Activated CD8-positive, alpha-beta memory T cell treated with anti-CD3 and anti-CD28 coated beads for 4 hours (primary cell): ENCODE results near the gene SPAG6.
A peak's percentile ranks its signal among the peaks of the same experiment; 100 is the strongest.
"Not testable (repeated sequence)": the region's sequence is repeated elsewhere in the genome, so short reads cannot be mapped to it uniquely, and the experiment has no call there.

Source experiments
- DNase-seq, 2 donors: peaks; one replicate each; pipeline ENCODE4 v3.0.0-alpha.2; 2020; ENCODE audit warnings: low read depth in 2 of 2

Gene SPAG6

GRCh38 chr10:22372298-22372697, 27.0 kb downstream of the SPAG6 start:
- DNase-seq: no peak

- DNase-seq: no peak
These were observed 27.6 kb downstream of the SPAG6 start for GRCh38 chr10:22372917-22373316.

GRCh38 chr10:22374489-22375126, 29.3 kb downstream of the SPAG6 start:
- DNase-seq: no peak

- peak; percentile 12 to 30 for DNase-seq
These were observed 33.8 kb downstream of the SPAG6 start for GRCh38 chr10:22379059-22379458.

GRCh38 chr10:22381262-22381661, 36.0 kb downstream of the SPAG6 start:
- no peak for DNase-seq

- DNase-seq: no peak
These were observed 41.2 kb downstream of the SPAG6 start for GRCh38 chr10:22386503-22386902.

GRCh38 chr10:22389856-22390589, 44.7 kb downstream of the SPAG6 start:
- no peak for DNase-seq

- no peak for DNase-seq
These were observed 46.3 kb downstream of the SPAG6 start for GRCh38 chr10:22391600-22391999.

- DNase-seq: not testable (repeated sequence)
These were observed 50.9 kb downstream of the SPAG6 start for GRCh38 chr10:22396195-22396594.

- not testable (repeated sequence) for DNase-seq
These were observed 61.6 kb downstream of the SPAG6 start for GRCh38 chr10:22406916-22407315.

GRCh38 chr10:22410394-22410793, 65.1 kb downstream of the SPAG6 start:
- no peak for DNase-seq

GRCh38 chr10:22410846-22411245, 65.5 kb downstream of the SPAG6 start:
- no peak for DNase-seq

GRCh38 chr10:22414146-22414545, 68.8 kb downstream of the SPAG6 start:
- no peak for DNase-seq

GRCh38 chr10:22415072-22415471, 69.8 kb downstream of the SPAG6 start:
- DNase-seq: no peak

- no peak for DNase-seq
These were observed 72.5 kb downstream of the SPAG6 start for GRCh38 chr10:22417736-22418268.

GRCh38 chr10:22420787-22421517, 75.7 kb downstream of the SPAG6 start:
- no peak for DNase-seq

- no peak for DNase-seq
These were observed 81.4 kb downstream of the SPAG6 start for GRCh38 chr10:22426653-22427052.

GRCh38 chr10:22427101-22427500, 81.8 kb downstream of the SPAG6 start:
- DNase-seq: no peak

- no peak for DNase-seq
These were observed 82.7 kb downstream of the SPAG6 start for GRCh38 chr10:22427890-22428571.

- DNase-seq: no peak
These were observed 83.8 kb downstream of the SPAG6 start for GRCh38 chr10:22429146-22429545.

GRCh38 chr10:22429981-22430421, 84.7 kb downstream of the SPAG6 start:
- DNase-seq: no peak

- no peak for DNase-seq
These were observed 88.6 kb downstream of the SPAG6 start for GRCh38 chr10:22433875-22434274.
